IMR-90 (cell line): Measurements from ENCODE around the gene MAK.

Experiments
- BHLHE40 ChIP-seq: fragments of 150-350 bp; IDR thresholded peaks from 2 replicates; pipeline ENCODE4 v1.6.1; 2016; ENCODE audit warnings: mild to moderate bottlenecking, low read depth, low read length
- CEBPB ChIP-seq: IDR thresholded peaks from 2 replicates; pipeline ENCODE4 v1.6.1; 2012; ENCODE audit warnings: low read depth, low read length, improper control_type of control experiment
- FOS ChIP-seq: fragments of 150-350 bp; IDR thresholded peaks from 2 replicates; pipeline ENCODE4 v1.6.1; 2016; ENCODE audit warnings: low read depth, low read length
- MAFK ChIP-seq: IDR thresholded peaks from 2 replicates; pipeline ENCODE4 v1.6.1; 2012; ENCODE audit warnings: low read depth, low read length, improper control_type of control experiment
- MAZ ChIP-seq: IDR thresholded peaks from 2 replicates; pipeline ENCODE4 v1.6.1; 2012; ENCODE audit warnings: low read depth, mild to moderate bottlenecking, low read length, improper control_type of control experiment, moderate library complexity, borderline replicate concordance
- MXI1 ChIP-seq: IDR thresholded peaks from 2 replicates; pipeline ENCODE4 v1.6.1; 2012; ENCODE audit warnings: low read depth, mild to moderate bottlenecking, low read length, moderate library complexity, borderline replicate concordance
- POLR2A ChIP-seq: IDR thresholded peaks from 2 replicates; pipeline ENCODE4 v1.6.1; 2012; ENCODE audit warnings: mild to moderate bottlenecking, low read depth, low read length
- RAD21 ChIP-seq: IDR thresholded peaks from 2 replicates; pipeline ENCODE4 v1.6.1; 2012; ENCODE audit warnings: low read length, improper control_type of control experiment
- RCOR1 ChIP-seq: IDR thresholded peaks from 2 replicates; pipeline ENCODE4 v1.6.1; 2012; ENCODE audit warnings: mild to moderate bottlenecking, low read length, improper control_type of control experiment; ENCODE audit not compliant: insufficient replicate concordance
- RFX5 ChIP-seq: IDR thresholded peaks from 2 replicates; pipeline ENCODE4 v1.8.0; 2012; ENCODE audit warnings: low read depth, mild to moderate bottlenecking, low read length, moderate library complexity
- SMC3 ChIP-seq: fragments of 150-350 bp; IDR thresholded peaks from 2 replicates; pipeline ENCODE4 v1.6.1; 2016; ENCODE audit warnings: low read depth, mild to moderate bottlenecking, antibody characterized with exemption, low read length, moderate library complexity
- TF ChIP-seq, protein P1 (sequence below): conservative IDR thresholded peaks from 2 replicates; pipeline ENCODE4 v1.5.1; 2012; ENCODE audit warnings: mild to moderate bottlenecking, low read depth, low read length, improper control_type of control experiment
- TF ChIP-seq, protein P2 (sequence below): fragments of 150-350 bp; IDR thresholded peaks from 2 replicates; pipeline ENCODE4 v1.6.1; 2016; ENCODE audit warnings: low read depth, mild to moderate bottlenecking, low read length, moderate library complexity, borderline replicate concordance
- TF ChIP-seq, protein P3 (sequence below): fragments of 150-350 bp; IDR thresholded peaks from 2 replicates; pipeline ENCODE4 v1.6.1; 2017; ENCODE audit warnings: mild to moderate bottlenecking, antibody characterized with exemption, low read length, low read depth

DNA sequence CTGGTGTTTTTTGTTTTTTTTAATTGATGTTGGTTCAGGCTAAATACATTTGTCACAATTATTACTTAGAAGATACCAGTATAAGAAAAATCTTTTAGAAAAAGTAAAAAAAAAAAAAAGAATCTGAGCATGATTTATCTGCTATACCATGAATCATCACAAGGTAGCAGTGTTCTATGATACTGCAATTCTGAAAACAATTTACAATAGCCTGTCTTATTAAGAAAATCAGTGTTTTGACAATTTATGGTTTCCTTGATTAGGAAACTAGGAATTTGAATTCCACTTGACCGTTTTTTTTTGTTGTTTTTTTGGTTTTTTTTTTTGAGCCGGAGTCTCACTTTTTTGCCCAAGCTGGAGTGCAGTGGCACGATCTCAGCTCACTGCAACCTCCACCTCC is 9.3 kb upstream of the MAK start:
- TF ChIP-seq, protein P1, sequence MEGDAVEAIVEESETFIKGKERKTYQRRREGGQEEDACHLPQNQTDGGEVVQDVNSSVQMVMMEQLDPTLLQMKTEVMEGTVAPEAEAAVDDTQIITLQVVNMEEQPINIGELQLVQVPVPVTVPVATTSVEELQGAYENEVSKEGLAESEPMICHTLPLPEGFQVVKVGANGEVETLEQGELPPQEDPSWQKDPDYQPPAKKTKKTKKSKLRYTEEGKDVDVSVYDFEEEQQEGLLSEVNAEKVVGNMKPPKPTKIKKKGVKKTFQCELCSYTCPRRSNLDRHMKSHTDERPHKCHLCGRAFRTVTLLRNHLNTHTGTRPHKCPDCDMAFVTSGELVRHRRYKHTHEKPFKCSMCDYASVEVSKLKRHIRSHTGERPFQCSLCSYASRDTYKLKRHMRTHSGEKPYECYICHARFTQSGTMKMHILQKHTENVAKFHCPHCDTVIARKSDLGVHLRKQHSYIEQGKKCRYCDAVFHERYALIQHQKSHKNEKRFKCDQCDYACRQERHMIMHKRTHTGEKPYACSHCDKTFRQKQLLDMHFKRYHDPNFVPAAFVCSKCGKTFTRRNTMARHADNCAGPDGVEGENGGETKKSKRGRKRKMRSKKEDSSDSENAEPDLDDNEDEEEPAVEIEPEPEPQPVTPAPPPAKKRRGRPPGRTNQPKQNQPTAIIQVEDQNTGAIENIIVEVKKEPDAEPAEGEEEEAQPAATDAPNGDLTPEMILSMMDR: peak; percentile 28; the same call in 1 of the 2 replicates
- TF ChIP-seq POLR2A: no peak
- TF ChIP-seq RAD21: no peak
- TF ChIP-seq, protein P2, sequence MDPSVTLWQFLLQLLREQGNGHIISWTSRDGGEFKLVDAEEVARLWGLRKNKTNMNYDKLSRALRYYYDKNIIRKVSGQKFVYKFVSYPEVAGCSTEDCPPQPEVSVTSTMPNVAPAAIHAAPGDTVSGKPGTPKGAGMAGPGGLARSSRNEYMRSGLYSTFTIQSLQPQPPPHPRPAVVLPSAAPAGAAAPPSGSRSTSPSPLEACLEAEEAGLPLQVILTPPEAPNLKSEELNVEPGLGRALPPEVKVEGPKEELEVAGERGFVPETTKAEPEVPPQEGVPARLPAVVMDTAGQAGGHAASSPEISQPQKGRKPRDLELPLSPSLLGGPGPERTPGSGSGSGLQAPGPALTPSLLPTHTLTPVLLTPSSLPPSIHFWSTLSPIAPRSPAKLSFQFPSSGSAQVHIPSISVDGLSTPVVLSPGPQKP: no peak
- TF ChIP-seq MXI1: no peak
- TF ChIP-seq, protein P3, sequence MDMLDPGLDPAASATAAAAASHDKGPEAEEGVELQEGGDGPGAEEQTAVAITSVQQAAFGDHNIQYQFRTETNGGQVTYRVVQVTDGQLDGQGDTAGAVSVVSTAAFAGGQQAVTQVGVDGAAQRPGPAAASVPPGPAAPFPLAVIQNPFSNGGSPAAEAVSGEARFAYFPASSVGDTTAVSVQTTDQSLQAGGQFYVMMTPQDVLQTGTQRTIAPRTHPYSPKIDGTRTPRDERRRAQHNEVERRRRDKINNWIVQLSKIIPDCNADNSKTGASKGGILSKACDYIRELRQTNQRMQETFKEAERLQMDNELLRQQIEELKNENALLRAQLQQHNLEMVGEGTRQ: no peak
- no peak for TF ChIP-seq FOS
- TF ChIP-seq CEBPB: no peak
- no peak for TF ChIP-seq BHLHE40
- TF ChIP-seq RCOR1: no peak
- TF ChIP-seq MAZ: no peak
- TF ChIP-seq RFX5: no peak
- peak; percentile 10; the same call in 1 of the 2 replicates for TF ChIP-seq SMC3
- no peak for TF ChIP-seq MAFK
